Measurements from ENCODE around the gene ALAS1. TPM values are rescaled to one million over a fixed set of nuclear protein-coding genes. Genes with fewer than 3 reads are reported as not detected.
"Not testable (repeated sequence)": the region's sequence is repeated elsewhere in the genome, so short reads cannot be mapped to it uniquely, and the experiment has no call there.

The ALAS1 gene
- total RNA-seq: 117 and 123 TPM in 2 replicates

- Mint-ChIP-seq H3K9me3 (no peaks in the 10 kb centered on the region), H3K27me3 (ENCODE audit: low read depth) (no peaks in the 10 kb centered on the region), H3K27ac (peak within 1 kb of the TSS; percentile 88), H3K36me3 (ENCODE audit: low read depth) (peaks cover 44% of the 10 kb centered on the region), H3K4me3 (ENCODE audit: low read depth) (peak within 1 kb of the TSS; percentile 99), H3K4me1 (ENCODE audit: low read depth) (peaks cover 48% of the 10 kb centered on the region)
- intact Hi-C loops (cut with micrococcal nuclease): loop anchor here (1.0 to 5.0 kb wide), 3 partner anchors 44 to 201 kb away; partner anchors contain the start of genes DUSP7, POC1A and RPL29
- peak; percentile 94 for DNase-seq (ENCODE audit: low spot score)
Observed at GRCh38 chr3:52197842-52198625, at the start of gene ALAS1. Gene ALAS1, plus strand, starts transcription at chr3:52198160. Its CDS starts 1,082 bp downstream, at chr3:52199242.

- no peaks in the 10 kb centered on the region for H3K27me3 Mint-ChIP-seq (ENCODE audit: low read depth)
- peaks cover 16% of the 10 kb centered on the region for H3K4me1 Mint-ChIP-seq (ENCODE audit: low read depth)
- intact Hi-C loops (cut with micrococcal nuclease): no loop called here
- H3K4me3 Mint-ChIP-seq (ENCODE audit: low read depth): no peak overlapping the region
- no peaks in the 10 kb centered on the region for H3K9me3 Mint-ChIP-seq
- no peak for DNase-seq (ENCODE audit: low spot score)
- no peak overlapping the region for H3K27ac Mint-ChIP-seq
- H3K36me3 Mint-ChIP-seq (ENCODE audit: low read depth): peaks cover 38% of the 10 kb centered on the region
Observed at GRCh38 chr3:52149021-52149420, 48.9 kb upstream of the ALAS1 start.

- Mint-ChIP-seq H3K27me3 (ENCODE audit: low read depth) (no peaks in the 10 kb centered on the region), H3K4me3 (ENCODE audit: low read depth) (no peak overlapping the region), H3K9me3 (no peaks in the 10 kb centered on the region), H3K4me1 (ENCODE audit: low read depth) (peaks cover 11% of the 10 kb centered on the region), H3K27ac (no peak overlapping the region), H3K36me3 (ENCODE audit: low read depth) (peaks cover 31% of the 10 kb centered on the region)
- no peak for DNase-seq (ENCODE audit: low spot score)
- intact Hi-C loops (cut with micrococcal nuclease): loop anchor here (5.0 kb wide), 1 partner anchor 207 kb away; the partner anchor contains the start of genes PARP3 and RRP9
Observed at GRCh38 chr3:52149726-52150125, 48.2 kb upstream of the ALAS1 start.

- intact Hi-C loops (cut with micrococcal nuclease): loop anchor here (5.0 kb wide), 1 partner anchor 208 kb away; the partner anchor contains the start of genes PARP3 and RRP9
- no peak overlapping the region for H3K27ac Mint-ChIP-seq
- peaks cover 26% of the 10 kb centered on the region for H3K36me3 Mint-ChIP-seq (ENCODE audit: low read depth)
- no peaks in the 10 kb centered on the region for H3K27me3 Mint-ChIP-seq (ENCODE audit: low read depth)
- H3K4me1 Mint-ChIP-seq (ENCODE audit: low read depth): peaks cover 12% of the 10 kb centered on the region
- no peak overlapping the region for H3K4me3 Mint-ChIP-seq (ENCODE audit: low read depth)
- DNase-seq (ENCODE audit: low spot score): no peak
- no peaks in the 10 kb centered on the region for H3K9me3 Mint-ChIP-seq
Observed at GRCh38 chr3:52150357-52150756, 47.6 kb upstream of the ALAS1 start.

GRCh38 chr3:52150860-52151259 lies 47.1 kb upstream of the ALAS1 start:
- intact Hi-C loops (cut with micrococcal nuclease): loop anchor here (5.0 kb wide), 1 partner anchor 209 kb away; the partner anchor contains the start of genes PARP3 and RRP9
- Mint-ChIP-seq H3K4me3 (ENCODE audit: low read depth) (no peak overlapping the region), H3K36me3 (ENCODE audit: low read depth) (peaks cover 20% of the 10 kb centered on the region), H3K27ac (no peak overlapping the region), H3K27me3 (ENCODE audit: low read depth) (no peaks in the 10 kb centered on the region), H3K4me1 (ENCODE audit: low read depth) (peaks cover 16% of the 10 kb centered on the region), H3K9me3 (no peaks in the 10 kb centered on the region)
- no peak for DNase-seq (ENCODE audit: low spot score)

GRCh38 chr3:52151991-52152390 lies 46.0 kb upstream of the ALAS1 start:
- peaks cover 15% of the 10 kb centered on the region for H3K36me3 Mint-ChIP-seq (ENCODE audit: low read depth)
- DNase-seq (ENCODE audit: low spot score); H3K27ac Mint-ChIP-seq; H3K27me3 Mint-ChIP-seq (ENCODE audit: low read depth); H3K9me3 Mint-ChIP-seq: not testable (repeated sequence)
- intact Hi-C loops (cut with micrococcal nuclease): loop anchor here (5.0 kb wide), 1 partner anchor 210 kb away; the partner anchor contains the start of genes PARP3 and RRP9
- H3K4me1 Mint-ChIP-seq (ENCODE audit: low read depth): peaks cover 16% of the 10 kb centered on the region
- peak overlapping the region; percentile 8 for H3K4me3 Mint-ChIP-seq (ENCODE audit: low read depth)

GRCh38 chr3:52153389-52154096 lies 44.4 kb upstream of the ALAS1 start:
- Mint-ChIP-seq H3K4me1 (ENCODE audit: low read depth) (peaks cover 16% of the 10 kb centered on the region), H3K27ac (peak overlapping the region; percentile 92), H3K4me3 (ENCODE audit: low read depth) (peak overlapping the region; percentile 90), H3K27me3 (ENCODE audit: low read depth) (no peaks in the 10 kb centered on the region), H3K36me3 (ENCODE audit: low read depth) (peaks cover 13% of the 10 kb centered on the region), H3K9me3 (no peaks in the 10 kb centered on the region)
- DNase-seq (ENCODE audit: low spot score): no peak
- intact Hi-C loops (cut with micrococcal nuclease): loop anchor here (1.0 to 5.0 kb wide), 3 partner anchors 45 to 211 kb away; partner anchors contain the start of genes ALAS1, PARP3 and RRP9

- Mint-ChIP-seq H3K9me3 (no peaks in the 10 kb centered on the region), H3K4me3 (ENCODE audit: low read depth) (peak within 1 kb of the TSS; percentile 90), H3K27me3 (ENCODE audit: low read depth) (peaks cover under 1% of the 10 kb centered on the region), H3K36me3 (ENCODE audit: low read depth) (peaks cover 4% of the 10 kb centered on the region), H3K27ac (peak within 1 kb of the TSS; percentile 92), H3K4me1 (ENCODE audit: low read depth) (peaks cover 16% of the 10 kb centered on the region)
- DNase-seq (ENCODE audit: low spot score): peak; percentile 88
- intact Hi-C loops (cut with micrococcal nuclease): loop anchor here (1.0 to 5.0 kb wide), 3 partner anchors 44 to 212 kb away; partner anchors contain the start of genes ALAS1, PARP3 and RRP9
Observed at GRCh38 chr3:52154135-52155094, 43.5 kb upstream of the ALAS1 start, which contains the start of gene POC1A. Gene POC1A, minus strand, starts transcription at chr3:52154423. Its CDS starts 51 bp downstream, at chr3:52154372.

GRCh38 chr3:52155912-52156311 lies 42.0 kb upstream of the ALAS1 start:
- peak overlapping the region; percentile 54 for H3K4me3 Mint-ChIP-seq (ENCODE audit: low read depth)
- DNase-seq (ENCODE audit: low spot score): no peak
- peak overlapping the region; percentile 38 for H3K27ac Mint-ChIP-seq
- no peaks in the 10 kb centered on the region for H3K9me3 Mint-ChIP-seq
- intact Hi-C loops (cut with micrococcal nuclease): no loop called here
- peaks cover 16% of the 10 kb centered on the region for H3K4me1 Mint-ChIP-seq (ENCODE audit: low read depth)
- peaks cover 3% of the 10 kb centered on the region for H3K36me3 Mint-ChIP-seq (ENCODE audit: low read depth)
- H3K27me3 Mint-ChIP-seq (ENCODE audit: low read depth): peaks cover 4% of the 10 kb centered on the region

GRCh38 chr3:52159503-52159902 lies 38.5 kb upstream of the ALAS1 start:
- intact Hi-C loops (cut with micrococcal nuclease): no loop called here
- Mint-ChIP-seq H3K9me3 (no peaks in the 10 kb centered on the region), H3K4me1 (ENCODE audit: low read depth) (peaks cover 6% of the 10 kb centered on the region), H3K4me3 (ENCODE audit: low read depth) (no peak overlapping the region), H3K27me3 (ENCODE audit: low read depth) (peaks cover 4% of the 10 kb centered on the region), H3K36me3 (ENCODE audit: low read depth) (no peaks in the 10 kb centered on the region), H3K27ac (no peak overlapping the region)
- DNase-seq (ENCODE audit: low spot score): no peak

GRCh38 chr3:52162250-52162872 lies 35.6 kb upstream of the ALAS1 start:
- H3K27me3 Mint-ChIP-seq (ENCODE audit: low read depth): peaks cover 9% of the 10 kb centered on the region
- no peaks in the 10 kb centered on the region for H3K4me1 Mint-ChIP-seq (ENCODE audit: low read depth)
- DNase-seq (ENCODE audit: low spot score): no peak
- no peaks in the 10 kb centered on the region for H3K36me3 Mint-ChIP-seq (ENCODE audit: low read depth)
- intact Hi-C loops (cut with micrococcal nuclease): no loop called here
- no peak overlapping the region for H3K4me3 Mint-ChIP-seq (ENCODE audit: low read depth)
- H3K27ac Mint-ChIP-seq: no peak overlapping the region
- no peaks in the 10 kb centered on the region for H3K9me3 Mint-ChIP-seq
